ENCODE results near the gene CDC123.

GRCh38 chr10:12259988-12260387 is 64.0 kb downstream of the CDC123 start:
- TF ChIP-seq GATA2 (IDR thresholded peaks at IDR 0.05; ENCODE audit: low read depth, low read length) (no peak), GATA3 (IDR thresholded peaks at IDR 0.05; ENCODE audit: low read depth, low read length) (no peak)
